ENCODE measurements around the gene IL37.

DNA sequence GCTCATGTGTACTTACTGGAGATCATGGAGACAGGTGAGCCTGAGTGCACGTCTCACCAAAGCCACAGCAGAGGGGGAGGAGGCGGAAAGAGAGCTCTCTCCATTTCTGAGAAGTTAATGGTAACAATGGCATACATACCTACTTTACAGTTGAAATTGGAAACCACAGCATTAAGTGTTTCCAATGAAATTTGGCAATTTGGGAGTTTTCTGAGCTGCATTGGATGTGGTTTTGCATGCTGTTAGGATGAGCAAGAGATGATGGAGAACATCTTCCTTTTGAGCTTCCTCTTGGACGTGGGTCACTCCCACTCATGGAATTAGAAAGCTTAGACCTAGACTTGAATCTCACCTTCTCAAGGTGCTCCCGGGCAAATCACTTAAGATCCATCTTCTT is 25.5 kb upstream of the IL37 start:
- TF ChIP-seq, protein P1, sequence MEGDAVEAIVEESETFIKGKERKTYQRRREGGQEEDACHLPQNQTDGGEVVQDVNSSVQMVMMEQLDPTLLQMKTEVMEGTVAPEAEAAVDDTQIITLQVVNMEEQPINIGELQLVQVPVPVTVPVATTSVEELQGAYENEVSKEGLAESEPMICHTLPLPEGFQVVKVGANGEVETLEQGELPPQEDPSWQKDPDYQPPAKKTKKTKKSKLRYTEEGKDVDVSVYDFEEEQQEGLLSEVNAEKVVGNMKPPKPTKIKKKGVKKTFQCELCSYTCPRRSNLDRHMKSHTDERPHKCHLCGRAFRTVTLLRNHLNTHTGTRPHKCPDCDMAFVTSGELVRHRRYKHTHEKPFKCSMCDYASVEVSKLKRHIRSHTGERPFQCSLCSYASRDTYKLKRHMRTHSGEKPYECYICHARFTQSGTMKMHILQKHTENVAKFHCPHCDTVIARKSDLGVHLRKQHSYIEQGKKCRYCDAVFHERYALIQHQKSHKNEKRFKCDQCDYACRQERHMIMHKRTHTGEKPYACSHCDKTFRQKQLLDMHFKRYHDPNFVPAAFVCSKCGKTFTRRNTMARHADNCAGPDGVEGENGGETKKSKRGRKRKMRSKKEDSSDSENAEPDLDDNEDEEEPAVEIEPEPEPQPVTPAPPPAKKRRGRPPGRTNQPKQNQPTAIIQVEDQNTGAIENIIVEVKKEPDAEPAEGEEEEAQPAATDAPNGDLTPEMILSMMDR (IDR thresholded peaks at IDR 0.05) = no peak
- no peak for TF ChIP-seq POLR2A (IDR thresholded peaks at IDR 0.05)
